NCI-H524 (cell line): ENCODE results near the gene CATSPERD.
A peak's percentile ranks its signal among the peaks of the same experiment; 100 is the strongest.

Experiments used
- DNase-seq, 2 experiments: peaks; one replicate each; lab custom pipeline; 2025; lab: John Stamatoyannopoulos, UW

CATSPERD gene

GRCh38 chr19:5719961-5720790 is at the start of gene CATSPERD, which contains the start of gene LONP1:
Gene CATSPERD (plus strand): TSS chr19:5720637. CDS start chr19:5720738, 101 bp downstream.
Gene LONP1 (minus strand): TSS chr19:5720146. CDS start chr19:5720132, 14 bp downstream.
- DNase-seq: peak; percentile 98 to 99

GRCh38 chr19:5671600-5671999 is 48.8 kb upstream of the CATSPERD start:
- no peak for DNase-seq

DNA sequence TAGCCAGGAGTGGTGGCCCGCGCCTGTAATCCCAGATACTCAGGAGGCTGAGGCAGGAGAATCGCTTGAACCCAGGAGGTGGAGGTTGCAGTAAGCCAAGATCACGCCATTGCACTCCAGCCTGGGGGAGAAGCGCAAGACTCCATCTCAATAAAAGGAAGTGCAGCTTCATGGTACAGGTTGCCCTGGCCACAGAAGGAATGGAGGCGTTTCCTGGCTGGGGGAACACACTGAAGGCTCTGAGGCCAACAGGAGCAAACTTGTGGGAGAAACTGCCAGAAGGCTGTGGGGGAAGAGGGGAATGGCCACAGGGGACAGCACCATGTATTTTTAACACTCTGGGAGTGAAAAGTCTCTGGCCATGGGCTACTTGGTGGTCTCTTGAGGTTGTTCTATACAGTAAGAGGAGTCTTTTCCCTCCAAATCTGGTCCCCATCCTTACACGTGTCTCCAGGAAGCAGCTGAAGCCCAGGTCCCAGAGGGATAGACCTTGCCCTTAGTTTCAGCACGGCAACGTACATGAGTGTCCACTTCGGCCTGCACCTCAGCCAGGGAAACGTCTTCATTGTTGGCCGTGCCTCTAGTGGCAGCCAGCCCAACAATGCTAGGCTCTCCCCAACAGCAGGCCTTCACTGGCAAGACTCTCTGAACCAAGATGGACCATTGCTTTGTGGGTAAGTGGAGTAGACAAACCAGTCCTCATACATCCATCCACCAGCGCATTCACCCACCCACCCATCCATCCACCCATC is 47.6 kb upstream of the CATSPERD start:
- DNase-seq: no peak

DNA sequence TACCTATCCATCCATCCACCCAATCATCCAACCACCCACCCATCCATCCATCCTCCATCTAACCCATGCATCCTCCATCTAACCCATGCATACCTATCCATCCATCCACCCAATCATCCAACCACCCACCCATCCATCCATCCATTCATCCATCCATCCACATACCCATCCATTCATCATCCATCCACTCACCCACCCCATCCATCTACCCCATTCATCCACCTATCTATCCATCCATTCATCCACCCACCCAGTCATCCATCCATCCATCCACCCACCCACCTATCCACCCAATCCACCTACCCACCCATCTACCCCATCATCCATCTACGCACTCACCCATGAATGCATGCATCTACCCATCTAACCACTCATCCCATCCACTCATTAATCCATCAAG is 46.7 kb upstream of the CATSPERD start:
- DNase-seq: no peak

- no peak for DNase-seq
These were observed 45.7 kb upstream of the CATSPERD start for GRCh38 chr19:5674714-5675113.

DNA sequence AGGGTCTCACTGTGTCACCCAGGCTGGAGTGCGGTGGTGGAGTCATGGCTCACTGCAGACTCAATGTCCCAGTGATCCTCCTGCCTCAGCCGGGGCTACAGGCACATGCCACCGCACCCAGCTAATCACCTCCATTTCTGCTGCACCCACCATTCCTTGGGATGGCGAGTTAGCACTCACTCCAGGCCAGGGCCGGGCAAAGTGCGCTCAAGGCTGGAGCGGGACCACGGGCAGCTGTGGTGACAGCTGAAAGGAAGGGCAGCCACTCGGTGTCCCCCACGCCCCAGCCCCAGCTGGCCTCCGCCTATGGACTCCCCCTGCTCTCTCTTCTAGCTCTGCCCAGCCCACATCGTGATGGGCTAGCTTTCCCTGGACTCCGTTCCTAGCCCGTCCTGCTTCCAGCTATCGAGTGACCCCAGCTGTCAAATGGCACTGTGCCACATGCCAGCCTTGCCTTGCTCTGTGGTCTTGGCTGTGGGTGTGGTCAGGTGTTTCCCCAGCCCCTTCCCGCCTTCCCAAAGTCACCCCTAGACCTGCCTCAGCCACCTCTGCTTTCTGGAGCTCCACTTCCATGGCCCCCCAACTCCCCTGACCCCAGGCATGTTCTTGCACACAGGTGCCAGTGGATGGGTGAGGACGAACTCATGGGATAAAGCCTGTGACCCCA is 44.2 kb upstream of the CATSPERD start:
- DNase-seq: peak; percentile 35 to 63

DNA sequence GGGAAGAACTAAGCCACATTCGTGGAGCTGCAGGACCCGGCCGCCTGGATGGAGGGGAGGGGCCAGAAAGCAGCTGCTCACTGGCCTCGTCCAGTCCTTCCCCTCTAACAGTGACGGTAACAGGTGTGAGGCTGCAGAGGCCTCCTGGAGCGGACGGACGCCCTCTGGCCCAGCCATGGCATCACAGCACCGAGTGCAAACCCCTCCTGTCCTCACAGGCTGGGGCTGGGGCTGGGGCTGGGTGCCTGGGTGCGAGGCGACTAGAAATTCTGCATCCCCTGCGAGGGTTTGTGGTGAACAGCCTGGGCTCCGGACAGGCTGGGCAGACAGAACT is 43.7 kb upstream of the CATSPERD start:
- no peak for DNase-seq

DNA sequence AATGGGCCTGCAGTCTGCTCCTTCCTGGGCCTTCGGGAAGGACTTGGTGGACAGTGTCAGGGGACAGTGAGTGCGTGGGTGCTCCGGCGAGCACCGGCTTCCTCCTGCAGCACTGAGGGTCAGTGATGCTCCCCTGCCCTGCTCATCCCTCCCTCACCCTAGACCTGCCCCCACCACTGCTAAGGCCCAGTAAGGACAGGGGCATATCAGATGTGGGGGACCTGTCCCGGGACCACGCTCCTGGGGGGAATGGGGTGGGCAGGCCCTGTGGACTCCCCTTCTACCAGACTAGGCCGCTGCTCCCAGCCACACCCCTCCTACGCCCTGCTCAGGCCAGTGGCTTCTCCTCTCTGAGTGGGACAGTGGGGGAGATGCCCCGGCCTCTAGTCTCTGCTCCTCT is 43.3 kb upstream of the CATSPERD start:
- DNase-seq: no peak

DNA sequence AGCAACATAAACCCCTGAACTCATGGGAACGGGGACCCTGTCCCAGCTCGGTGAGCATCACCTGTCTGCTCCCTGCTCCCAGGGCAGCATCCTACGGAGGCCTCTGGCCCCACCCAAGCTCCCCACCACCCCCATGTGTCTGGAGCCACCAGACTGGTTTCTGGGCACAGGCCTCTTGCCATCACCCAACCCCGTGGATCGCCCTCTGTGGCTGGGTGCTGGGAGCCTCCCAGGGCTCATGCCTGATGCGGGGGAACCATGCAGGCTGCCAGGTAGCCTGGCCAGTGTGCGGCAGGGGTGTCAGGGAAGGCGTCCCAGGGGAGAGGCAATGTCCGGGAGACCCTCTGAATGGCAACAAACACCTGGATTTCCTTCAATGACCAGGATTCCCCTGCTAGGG is 42.9 kb upstream of the CATSPERD start:
- no peak for DNase-seq

GRCh38 chr19:5678071-5678718 is 42.2 kb upstream of the CATSPERD start:
- DNase-seq: no peak

- DNase-seq: peak in 1 of 2 experiments; percentile 56
These were observed 41.0 kb upstream of the CATSPERD start for GRCh38 chr19:5679289-5680083.

DNA sequence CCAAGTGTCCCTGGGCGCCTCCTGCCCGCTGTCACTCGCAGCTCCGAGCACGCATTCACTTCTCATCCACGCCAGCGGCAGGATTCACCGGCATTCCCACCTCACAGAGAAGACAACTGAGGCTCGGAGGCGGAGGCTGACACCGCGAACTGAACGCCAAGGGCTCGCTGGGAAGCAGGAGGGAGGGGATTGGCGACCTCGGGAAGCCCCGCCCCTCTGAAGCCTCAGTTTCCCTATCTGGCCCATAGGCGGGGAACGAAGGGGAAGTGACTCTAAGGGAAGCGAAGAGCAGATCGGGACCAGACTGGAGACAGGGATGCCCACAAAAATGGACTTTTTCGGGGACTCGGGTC is 40.4 kb upstream of the CATSPERD start:
- DNase-seq: no peak

- peak; percentile 99 to 100 for DNase-seq
These were observed 39.7 kb upstream of the CATSPERD start, which contains the start of the genes HSD11B1L and MICOS13 for GRCh38 chr19:5680437-5681368. Gene HSD11B1L (plus strand): TSS chr19:5681027. CDS start chr19:5684833, 3,806 bp downstream. Gene MICOS13 (minus strand): TSS chr19:5680516. CDS start chr19:5680486, 30 bp downstream.

GRCh38 chr19:5681391-5682106 is 38.9 kb upstream of the CATSPERD start:
- DNase-seq: peak in 1 of 2 experiments; percentile 69

GRCh38 chr19:5682107-5682482 is 38.3 kb upstream of the CATSPERD start:
- DNase-seq: no peak

DNA sequence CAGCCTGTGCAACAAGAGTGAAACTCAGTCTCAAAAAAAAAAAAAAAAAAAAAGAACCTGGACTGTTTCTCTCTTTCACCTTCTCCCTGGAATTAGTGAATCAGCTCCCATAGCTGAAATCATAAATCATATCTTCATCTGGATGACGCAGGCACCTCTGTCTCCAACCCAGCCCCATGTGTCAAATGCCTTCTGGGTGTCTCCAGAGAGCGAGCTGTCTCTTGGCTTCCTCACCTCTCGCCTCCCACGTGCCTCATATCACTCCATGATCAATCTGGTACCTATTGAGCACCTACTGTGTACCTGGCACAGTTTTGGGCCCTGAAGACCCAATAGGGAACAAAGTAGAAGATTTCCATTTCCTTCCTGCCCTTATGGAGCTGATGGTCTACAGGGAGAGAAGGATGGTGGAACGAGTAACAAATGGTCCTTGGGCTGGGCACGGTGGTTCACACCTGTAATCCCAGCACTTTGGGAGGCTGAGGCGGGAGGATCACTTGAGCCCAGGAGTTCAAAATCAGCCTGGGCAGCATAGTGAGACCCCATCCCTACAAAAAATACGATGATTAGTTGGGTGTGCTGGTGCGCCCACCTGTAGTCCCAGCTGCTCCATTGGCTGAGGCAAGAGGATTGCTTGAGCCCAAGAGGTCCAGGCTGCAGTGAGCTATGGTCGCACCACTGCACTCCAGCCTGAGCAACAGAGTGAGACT is 37.1 kb upstream of the CATSPERD start:
- DNase-seq: no peak

DNA sequence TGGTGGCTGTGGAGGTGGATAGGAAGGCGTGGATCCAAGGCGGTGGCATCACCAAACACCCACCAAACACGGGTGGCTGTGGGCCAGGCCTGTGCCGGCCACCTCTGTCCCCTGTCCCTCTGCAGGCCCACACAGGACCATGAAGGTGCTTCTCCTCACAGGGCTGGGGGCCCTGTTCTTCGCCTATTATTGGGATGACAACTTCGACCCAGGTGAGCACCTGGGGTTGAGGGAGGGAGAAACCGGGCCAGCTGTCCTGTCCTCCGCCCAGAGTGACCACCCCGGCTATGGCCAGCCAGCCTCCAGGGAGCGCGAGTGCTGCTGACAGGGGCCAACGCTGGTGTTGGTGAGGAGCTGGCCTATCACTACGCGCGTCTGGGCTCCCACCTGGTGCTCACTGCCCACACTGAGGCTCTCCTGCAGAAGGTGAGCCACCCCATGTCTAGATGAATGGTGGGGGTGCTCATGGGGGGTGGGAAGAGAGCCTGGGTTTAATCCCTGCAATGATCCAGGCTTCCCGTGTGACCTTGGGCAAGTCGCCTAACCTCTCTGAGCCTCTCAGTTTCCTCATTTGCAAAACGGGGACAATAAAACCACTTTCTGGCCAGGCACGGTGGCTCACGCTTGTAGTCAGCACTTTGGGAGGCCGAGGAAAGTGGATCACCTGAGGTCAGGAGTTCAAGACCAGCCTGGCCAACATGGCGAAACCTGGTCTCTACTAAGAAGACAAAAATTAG is 35.6 kb upstream of the CATSPERD start:
- DNase-seq: no peak

- DNase-seq: no peak
These were observed 34.2 kb upstream of the CATSPERD start for GRCh38 chr19:5686326-5686646.
